Keratinocyte (primary cell): ENCODE measurements around the gene SLC41A3. TPM values are rescaled to one million over a fixed set of nuclear protein-coding genes. Genes with fewer than 3 reads are reported as not detected.
"Not testable (repeated sequence)": the region's sequence is repeated elsewhere in the genome, so short reads cannot be mapped to it uniquely, and the experiment has no call there.

ENCODE experiments used
- DNase-seq: peaks from one replicate; pipeline ENCODE4 v3.0.0-alpha.2; 2011; ENCODE audit warnings: low read depth, missing footprints, low spot score
- FAIRE-seq: peaks from 2 replicates; lab custom pipeline; 2011; peaks lifted over from hg19 to GRCh38; lab: Jason Lieb, UNC
- H2AFZ ChIP-seq: 2 replicates; pipeline ENCODE4 v1.6.0; 2012; ENCODE audit warnings: low read length, control low read depth, inconsistent platforms; ENCODE audit not compliant: control insufficient read depth
- H3K27ac ChIP-seq: 2 replicates; pipeline ENCODE4 v1.5.1; 2011; ENCODE audit warnings: low read length; ENCODE audit not compliant: control insufficient read depth, insufficient read depth
- H3K27me3 ChIP-seq: 3 replicates; pipeline ENCODE4 v1.6.0; 2011; ENCODE audit warnings: low read length; ENCODE audit not compliant: control insufficient read depth, insufficient read depth; ENCODE audit errors: extremely low read depth
- H3K36me3 ChIP-seq, 2 experiments: 2 replicates in 1 of 2; 3 replicates in 1 of 2; pipeline ENCODE4 v1.5.1; 2011; ENCODE audit warnings: low read length in 2 of 2, mild to moderate bottlenecking in 1 of 2; ENCODE audit not compliant: control insufficient read depth in 2 of 2, insufficient read depth in 2 of 2; ENCODE audit errors: extremely low read depth in 1 of 2
- H3K4me1 ChIP-seq: 3 replicates; pipeline ENCODE4 v1.5.1; 2011; ENCODE audit warnings: low read length; ENCODE audit not compliant: control insufficient read depth, insufficient read depth; ENCODE audit errors: extremely low read depth
- H3K4me2 ChIP-seq: 3 replicates; pipeline ENCODE4 v1.6.0; 2011; ENCODE audit warnings: low read depth, low read length; ENCODE audit not compliant: control insufficient read depth, insufficient read depth; ENCODE audit errors: extremely low read depth
- H3K4me3 ChIP-seq, 3 experiments: fragments of 200-600 bp in 1 of 3; sonication (generic) in 1 of 3; 2 replicates in 2 of 3; 3 replicates in 1 of 3; pipeline ENCODE4 v1.5.1; 2011 to 2016; ENCODE audit warnings: low read length in 3 of 3, mild to moderate bottlenecking in 3 of 3, control low read depth in 2 of 3, inconsistent platforms in 1 of 3, low read depth in 1 of 3, mixed read lengths in 1 of 3, mixed run types in 1 of 3, moderate library complexity in 1 of 3; ENCODE audit not compliant: control insufficient read depth in 2 of 3, insufficient read depth in 2 of 3; ENCODE audit errors: extremely low read depth in 1 of 3
- H3K79me2 ChIP-seq: 2 replicates; pipeline ENCODE4 v1.6.0; 2012; ENCODE audit warnings: low read length; ENCODE audit not compliant: control insufficient read depth, insufficient read depth
- H3K9ac ChIP-seq: 3 replicates; pipeline ENCODE4 v1.6.0; 2011; ENCODE audit warnings: low read length; ENCODE audit not compliant: control insufficient read depth, insufficient read depth; ENCODE audit errors: extremely low read depth
- H3K9me1 ChIP-seq: 3 replicates; pipeline ENCODE4 v1.6.0; 2011; ENCODE audit warnings: low read length; ENCODE audit not compliant: control insufficient read depth, insufficient read depth; ENCODE audit errors: extremely low read depth
- H3K9me3 ChIP-seq: 2 replicates; pipeline ENCODE4 v1.5.1; 2012; ENCODE audit warnings: low read depth, low read length; ENCODE audit not compliant: control insufficient read depth
- H4K20me1 ChIP-seq: 3 replicates; pipeline ENCODE4 v1.6.0; 2011; ENCODE audit warnings: low read length; ENCODE audit not compliant: control insufficient read depth, insufficient read depth; ENCODE audit errors: extremely low read depth
- EZH2 ChIP-seq: IDR thresholded peaks from one replicate; pipeline ENCODE4 v1.6.1; 2012; ENCODE audit warnings: inconsistent platforms, mild to moderate bottlenecking, low read length, moderate library complexity
- dilution Hi-C: fragments of 300-500 bp; cut with MboI; formaldehyde crosslinking; loops from one replicate; pipeline ENCODE4 v1.7.0; 2020; ENCODE audit warnings: low sequenced_read_pairs; ENCODE audit not compliant: extremely low pct_ligation_motif_present
- polyA plus RNA-seq, 5 experiments: library from polyadenylated mRNA; depleted of rRNA in 3 of 5; stranded (reverse) in 3 of 5; stranded (forward) in 1 of 5; unstranded in 1 of 5; fragments of >200 nt; gene quantifications; 1 replicate in 1 of 5; 2 replicates in 3 of 5; 3 replicates in 1 of 5; pipeline versions ENCODE4 v1.2.1 to v1.2.3, GENCODE V29; 2011 to 2012; ENCODE audit warnings: missing spikeins in 2 of 5, low read depth in 1 of 5, low replicate concordance in 1 of 5
- TF ChIP-seq, protein P1 (sequence below), 3 experiments: IDR thresholded peaks in 1 of 3; conservative IDR thresholded peaks in 1 of 3; optimal IDR thresholded peaks in 1 of 3; 2 replicates in 2 of 3; 3 replicates in 1 of 3; pipeline versions ENCODE3 to v1.5.1; 2011; ENCODE audit warnings: low read length in 3 of 3, mild to moderate bottlenecking in 3 of 3, moderate library complexity in 2 of 3, control low read depth in 1 of 3, inconsistent platforms in 1 of 3; ENCODE audit not compliant: insufficient read depth in 2 of 3; ENCODE audit errors: extremely low read depth in 1 of 3

The SLC41A3 gene
- polyA plus RNA-seq, 1 donor (not counting 4 experiments of a cell fraction or from before 2014, with no cell fraction given), result 30.2 TPM

GRCh38 chr3:125990253-125990970, 93.5 kb downstream of the SLC41A3 start:
- dilution Hi-C loops, result no loop called here
- no peak for TF ChIP-seq EZH2
- TF ChIP-seq, protein P1, sequence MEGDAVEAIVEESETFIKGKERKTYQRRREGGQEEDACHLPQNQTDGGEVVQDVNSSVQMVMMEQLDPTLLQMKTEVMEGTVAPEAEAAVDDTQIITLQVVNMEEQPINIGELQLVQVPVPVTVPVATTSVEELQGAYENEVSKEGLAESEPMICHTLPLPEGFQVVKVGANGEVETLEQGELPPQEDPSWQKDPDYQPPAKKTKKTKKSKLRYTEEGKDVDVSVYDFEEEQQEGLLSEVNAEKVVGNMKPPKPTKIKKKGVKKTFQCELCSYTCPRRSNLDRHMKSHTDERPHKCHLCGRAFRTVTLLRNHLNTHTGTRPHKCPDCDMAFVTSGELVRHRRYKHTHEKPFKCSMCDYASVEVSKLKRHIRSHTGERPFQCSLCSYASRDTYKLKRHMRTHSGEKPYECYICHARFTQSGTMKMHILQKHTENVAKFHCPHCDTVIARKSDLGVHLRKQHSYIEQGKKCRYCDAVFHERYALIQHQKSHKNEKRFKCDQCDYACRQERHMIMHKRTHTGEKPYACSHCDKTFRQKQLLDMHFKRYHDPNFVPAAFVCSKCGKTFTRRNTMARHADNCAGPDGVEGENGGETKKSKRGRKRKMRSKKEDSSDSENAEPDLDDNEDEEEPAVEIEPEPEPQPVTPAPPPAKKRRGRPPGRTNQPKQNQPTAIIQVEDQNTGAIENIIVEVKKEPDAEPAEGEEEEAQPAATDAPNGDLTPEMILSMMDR (optimal IDR thresholded peaks at IDR 0.05 in 1 of 3, IDR thresholded peaks at IDR 0.05 in 1 of 3, conservative IDR thresholded peaks at IDR 0.05 in 1 of 3; ENCODE audit: extremely low read depth in 1 of 3, insufficient read depth in 2 of 3, low read length in 3 of 3), result no peak
- Histone ChIP-seq H3K4me2 (peak overlapping the region; percentile 82), H4K20me1 (no peaks in the 10 kb centered on the region), H3K27me3 (no peaks in the 10 kb centered on the region), H2AFZ (peak overlapping the region; percentile 95), H3K4me3 (peak overlapping the region; percentile 69 to 80 (median 75)), H3K79me2 (no peaks in the 10 kb centered on the region), H3K9me3 (no peaks in the 10 kb centered on the region), H3K36me3 (no peaks in the 10 kb centered on the region), H3K9ac (peak overlapping the region; percentile 76), H3K9me1 (no peaks in the 10 kb centered on the region), H3K4me1 (peaks cover 7% of the 10 kb centered on the region), H3K27ac (peak overlapping the region; percentile 67)
- FAIRE-seq (no peak), DNase-seq (peak; percentile 17)

GRCh38 chr3:125984951-125985350, 99.0 kb downstream of the SLC41A3 start:
- H3K4me1 ChIP-seq, H4K20me1 ChIP-seq, H3K9me1 ChIP-seq, H3K79me2 ChIP-seq, H3K9me3 ChIP-seq, H3K27me3 ChIP-seq, H3K27ac ChIP-seq, DNase-seq, H3K36me3 ChIP-seq, H2AFZ ChIP-seq, H3K4me2 ChIP-seq, H3K9ac ChIP-seq, H3K4me3 ChIP-seq, dilution Hi-C loops: not testable (repeated sequence)
- FAIRE-seq, result peak; percentile 79

GRCh38 chr3:125977104-125977503, 106.8 kb downstream of the SLC41A3 start:
- H3K36me3 ChIP-seq, H4K20me1 ChIP-seq, FAIRE-seq, H3K9ac ChIP-seq, dilution Hi-C loops, DNase-seq, H3K4me1 ChIP-seq, H3K4me3 ChIP-seq, H3K4me2 ChIP-seq, H3K9me3 ChIP-seq, H2AFZ ChIP-seq, H3K9me1 ChIP-seq, H3K27me3 ChIP-seq, H3K27ac ChIP-seq, H3K79me2 ChIP-seq: not testable (repeated sequence)

DNA sequence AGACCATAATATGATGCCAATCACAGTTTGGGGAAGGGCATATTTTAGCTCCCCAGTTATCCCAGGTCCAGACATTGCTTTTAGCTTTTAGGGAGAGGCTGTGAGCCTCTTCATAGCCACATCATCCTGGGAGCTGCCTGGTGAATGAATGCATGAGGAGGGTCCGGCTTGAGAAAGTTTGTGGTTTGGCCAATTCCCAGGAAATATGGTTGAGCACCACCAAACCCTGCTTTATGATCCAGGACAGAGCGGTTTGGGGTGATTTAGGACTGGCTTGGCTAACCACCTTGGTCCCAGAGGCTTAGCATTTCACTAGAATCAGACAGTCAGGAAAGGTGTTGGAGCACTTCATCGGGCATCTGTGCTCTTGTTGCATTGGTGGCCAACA, 107.9 kb downstream of the SLC41A3 start:
- H3K9me1 ChIP-seq, H3K79me2 ChIP-seq, H3K36me3 ChIP-seq, H2AFZ ChIP-seq, H3K4me1 ChIP-seq, H3K9ac ChIP-seq, H3K4me2 ChIP-seq, DNase-seq, H3K27ac ChIP-seq, dilution Hi-C loops, H4K20me1 ChIP-seq, H3K4me3 ChIP-seq, FAIRE-seq, H3K9me3 ChIP-seq: not testable (repeated sequence)
- H3K27me3 ChIP-seq, result peaks cover 11% of the 10 kb centered on the region
